LNCaP clone FGC (cell line): Measurements from ENCODE around the gene C16orf74.

Experiments used
- DNase-seq: peaks from one replicate; pipeline ENCODE4 v3.0.0-alpha.2; 2011; ENCODE audit warnings: low read depth
- H3K4me3 ChIP-seq: 2 replicates; pipeline ENCODE4 v1.5.1; 2011; ENCODE audit warnings: mild to moderate bottlenecking, low read depth, low read length, control low read depth
- CTCF ChIP-seq: IDR thresholded peaks from 2 replicates; pipeline ENCODE4 v1.5.1; 2012; ENCODE audit warnings: mild to moderate bottlenecking; ENCODE audit not compliant: control insufficient read depth, insufficient read depth; ENCODE audit errors: extremely low read depth

The C16orf74 gene

GRCh38 chr16:85735225-85735635, 15.7 kb downstream of the C16orf74 start:
- TF ChIP-seq CTCF, result no peak
- no peak for DNase-seq

GRCh38 chr16:85734311-85735017, 16.4 kb downstream of the C16orf74 start:
- no peak for TF ChIP-seq CTCF
- H3K4me3 ChIP-seq, result no peak overlapping the region
- DNase-seq, result no peak

More at GRCh38 chr16:85735225-85735635, 15.7 kb downstream of the C16orf74 start:
- H3K4me3 ChIP-seq, result no peak overlapping the region

- no peak for DNase-seq
- TF ChIP-seq CTCF, result no peak
- H3K4me3 ChIP-seq, result no peak overlapping the region
Observed at GRCh38 chr16:85733839-85734170, 17.1 kb downstream of the C16orf74 start.

- TF ChIP-seq CTCF, result no peak
- H3K4me3 ChIP-seq, result no peak overlapping the region
- DNase-seq, result no peak
Observed at GRCh38 chr16:85733155-85733838, 17.6 kb downstream of the C16orf74 start.

GRCh38 chr16:85731179-85731578, 19.7 kb downstream of the C16orf74 start:
- no peak for DNase-seq
- H3K4me3 ChIP-seq, result no peak overlapping the region
- no peak for TF ChIP-seq CTCF

- H3K4me3 ChIP-seq, result no peak overlapping the region
- TF ChIP-seq CTCF, result no peak
- DNase-seq, result no peak
Observed at GRCh38 chr16:85730186-85730465, 20.8 kb downstream of the C16orf74 start.
